BE2C (cell line): ENCODE measurements around the gene ORC1.

Source experiments
- DNase-seq: peaks from one replicate; pipeline ENCODE4 v3.0.0-alpha.2; 2020
- H3K27me3 ChIP-seq: fragments of 250-450 bp; sonication (Bioruptor Pico); 2 replicates; pipeline ENCODE4 v1.5.1; 2020; ENCODE audit warnings: mild to moderate bottlenecking
- H3K36me3 ChIP-seq: fragments of 250-450 bp; sonication (Bioruptor Pico); 2 replicates; pipeline ENCODE4 v1.5.1; 2020; ENCODE audit warnings: mild to moderate bottlenecking
- H3K4me1 ChIP-seq: fragments of 250-450 bp; sonication (Bioruptor Pico); 2 replicates; pipeline ENCODE4 v1.5.1; 2020
- H3K4me3 ChIP-seq: 2 replicates; pipeline ENCODE4 v1.5.1; 2011; ENCODE audit warnings: low read depth, low read length
- H3K9me3 ChIP-seq: fragments of 250-450 bp; sonication (Bioruptor Pico); 2 replicates; pipeline ENCODE4 v1.5.1; 2020
- TF ChIP-seq, protein P1 (sequence below): IDR thresholded peaks from 2 replicates; pipeline ENCODE4 v1.5.1; 2012; ENCODE audit warnings: mild to moderate bottlenecking, low read depth, low read length

ORC1 gene

DNA sequence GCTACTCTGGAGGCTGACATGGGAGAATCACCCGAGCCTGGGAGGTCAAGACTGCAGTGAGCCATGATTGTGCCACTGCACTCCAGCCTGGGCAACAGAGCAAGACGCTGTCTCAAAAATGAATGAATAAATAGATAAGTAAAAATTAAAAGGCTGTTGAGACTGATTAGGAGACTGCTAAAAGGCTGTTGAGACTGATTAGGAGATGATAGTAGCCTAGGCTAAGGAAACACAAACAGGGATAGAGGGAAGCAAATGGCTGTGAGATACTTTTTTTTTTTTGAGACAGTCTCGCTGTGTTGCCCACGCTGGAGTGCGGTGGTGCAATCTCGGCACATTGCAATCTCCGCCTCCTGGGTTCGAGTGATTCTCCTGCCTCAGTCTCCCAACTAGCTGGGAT lies 28.6 kb upstream of the ORC1 start:
- no peaks in the 10 kb centered on the region for H3K9me3 ChIP-seq
- no peaks in the 10 kb centered on the region for H3K27me3 ChIP-seq
- no peak overlapping the region for H3K4me3 ChIP-seq
- peaks cover 3% of the 10 kb centered on the region; the same call in 1 of the 2 replicates for H3K36me3 ChIP-seq
- no peaks in the 10 kb centered on the region; the same call in 1 of the 2 replicates for H3K4me1 ChIP-seq
- DNase-seq, result no peak
- TF ChIP-seq, protein P1, sequence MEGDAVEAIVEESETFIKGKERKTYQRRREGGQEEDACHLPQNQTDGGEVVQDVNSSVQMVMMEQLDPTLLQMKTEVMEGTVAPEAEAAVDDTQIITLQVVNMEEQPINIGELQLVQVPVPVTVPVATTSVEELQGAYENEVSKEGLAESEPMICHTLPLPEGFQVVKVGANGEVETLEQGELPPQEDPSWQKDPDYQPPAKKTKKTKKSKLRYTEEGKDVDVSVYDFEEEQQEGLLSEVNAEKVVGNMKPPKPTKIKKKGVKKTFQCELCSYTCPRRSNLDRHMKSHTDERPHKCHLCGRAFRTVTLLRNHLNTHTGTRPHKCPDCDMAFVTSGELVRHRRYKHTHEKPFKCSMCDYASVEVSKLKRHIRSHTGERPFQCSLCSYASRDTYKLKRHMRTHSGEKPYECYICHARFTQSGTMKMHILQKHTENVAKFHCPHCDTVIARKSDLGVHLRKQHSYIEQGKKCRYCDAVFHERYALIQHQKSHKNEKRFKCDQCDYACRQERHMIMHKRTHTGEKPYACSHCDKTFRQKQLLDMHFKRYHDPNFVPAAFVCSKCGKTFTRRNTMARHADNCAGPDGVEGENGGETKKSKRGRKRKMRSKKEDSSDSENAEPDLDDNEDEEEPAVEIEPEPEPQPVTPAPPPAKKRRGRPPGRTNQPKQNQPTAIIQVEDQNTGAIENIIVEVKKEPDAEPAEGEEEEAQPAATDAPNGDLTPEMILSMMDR, result no peak

DNA sequence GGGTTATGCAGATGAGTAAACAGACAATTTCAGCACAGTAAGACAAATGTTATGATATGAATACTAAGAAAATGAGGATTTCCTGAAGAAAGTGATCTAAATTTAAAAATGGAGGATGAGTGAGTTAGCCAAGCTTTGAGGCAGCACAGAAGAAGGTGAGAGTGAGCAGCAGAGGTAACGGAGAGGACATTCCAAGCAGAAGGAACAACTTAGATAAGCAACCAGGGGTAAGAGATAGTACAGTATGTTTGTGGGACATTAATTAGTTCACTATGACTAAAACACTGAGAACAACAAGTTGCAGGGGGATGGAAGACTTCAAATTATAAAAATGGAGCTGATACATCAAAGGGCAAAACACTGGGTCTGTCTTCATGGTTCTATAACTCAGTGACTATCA lies 22.9 kb upstream of the ORC1 start:
- DNase-seq, result no peak
- TF ChIP-seq, protein P1, result no peak
- Histone ChIP-seq H3K4me3 (no peak overlapping the region), H3K36me3 (peaks cover 3% of the 10 kb centered on the region; the same call in 1 of the 2 replicates), H3K27me3 (no peaks in the 10 kb centered on the region), H3K9me3 (no peaks in the 10 kb centered on the region), H3K4me1 (no peaks in the 10 kb centered on the region; the same call in 1 of the 2 replicates)

DNA sequence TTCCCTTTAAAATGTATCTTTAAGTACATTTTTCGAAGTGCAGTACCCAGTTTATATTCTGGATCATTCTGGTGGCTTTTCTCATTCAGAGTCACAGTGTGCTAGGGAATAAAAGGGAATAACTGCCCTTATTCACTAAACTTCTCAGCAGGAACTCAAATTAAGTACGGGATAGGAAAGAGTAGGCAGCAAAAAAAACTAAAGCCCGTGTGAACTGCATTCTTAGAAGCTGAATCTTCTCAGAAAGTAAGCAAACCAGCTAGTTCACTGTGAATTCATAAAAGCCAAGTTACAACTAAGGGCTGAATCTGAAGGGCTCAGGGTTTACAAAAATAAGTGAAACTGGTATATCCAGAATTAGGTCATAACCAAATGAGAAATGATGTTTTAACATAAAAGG lies 22.1 kb upstream of the ORC1 start:
- Histone ChIP-seq H3K27me3 (no peaks in the 10 kb centered on the region), H3K4me3 (no peak overlapping the region), H3K36me3 (peaks cover 3% of the 10 kb centered on the region; the same call in 1 of the 2 replicates), H3K4me1 (no peaks in the 10 kb centered on the region; the same call in 1 of the 2 replicates), H3K9me3 (no peaks in the 10 kb centered on the region)
- TF ChIP-seq, protein P1, result no peak
- no peak for DNase-seq

DNA sequence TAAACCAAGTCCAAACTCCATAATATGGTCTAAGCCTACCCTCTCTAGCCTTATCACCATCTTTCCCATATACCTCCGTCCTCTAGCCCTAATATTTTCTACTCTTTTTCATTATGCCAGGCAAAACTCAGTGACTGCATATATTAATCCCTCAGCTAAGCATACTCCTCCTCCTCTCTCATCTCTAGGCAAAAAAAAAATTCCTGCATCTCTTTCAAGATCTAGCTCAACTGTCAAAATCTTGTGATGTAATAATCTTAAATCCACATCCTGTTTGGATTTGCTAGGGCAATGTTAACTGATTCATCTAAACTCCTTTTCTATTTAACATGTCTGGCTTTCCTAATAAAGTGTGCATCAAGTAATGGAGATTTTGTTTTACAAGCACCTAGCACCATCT lies 20.6 kb upstream of the ORC1 start:
- H3K4me3 ChIP-seq, result no peak overlapping the region

DNA sequence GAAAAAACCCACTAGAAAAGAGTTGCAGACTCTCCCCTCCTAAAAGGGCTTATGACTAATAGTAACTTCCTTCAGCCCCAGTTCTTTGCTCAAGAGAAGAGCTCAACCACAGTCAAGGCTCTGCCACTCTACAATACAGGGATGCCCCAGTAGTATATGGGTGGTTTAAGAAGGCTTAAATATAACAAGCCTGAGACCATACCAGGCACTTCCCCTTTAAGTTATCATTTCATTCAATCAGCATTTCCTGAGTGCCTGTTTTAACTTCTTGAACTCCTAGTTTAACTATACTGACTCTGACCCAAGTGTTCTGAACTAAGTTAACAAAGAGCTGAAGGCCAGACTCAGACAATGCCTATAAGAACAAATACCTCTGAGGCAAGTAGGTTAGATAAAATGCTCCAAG lies 20.0 kb upstream of the ORC1 start:
- TF ChIP-seq, protein P1, result no peak
- Histone ChIP-seq H3K36me3 (no peaks in the 10 kb centered on the region; the same call in 1 of the 2 replicates), H3K4me3 (no peak overlapping the region), H3K9me3 (no peaks in the 10 kb centered on the region), H3K4me1 (no peaks in the 10 kb centered on the region; the same call in 1 of the 2 replicates), H3K27me3 (no peaks in the 10 kb centered on the region)
- DNase-seq, result no peak

More for the DNA sequence above, 20.6 kb upstream of the ORC1 start:
- Histone ChIP-seq H3K36me3 (no peaks in the 10 kb centered on the region; the same call in 1 of the 2 replicates), H3K9me3 (no peaks in the 10 kb centered on the region), H3K4me1 (no peaks in the 10 kb centered on the region; the same call in 1 of the 2 replicates), H3K27me3 (no peaks in the 10 kb centered on the region)
- DNase-seq, result no peak
- TF ChIP-seq, protein P1, result no peak

DNA sequence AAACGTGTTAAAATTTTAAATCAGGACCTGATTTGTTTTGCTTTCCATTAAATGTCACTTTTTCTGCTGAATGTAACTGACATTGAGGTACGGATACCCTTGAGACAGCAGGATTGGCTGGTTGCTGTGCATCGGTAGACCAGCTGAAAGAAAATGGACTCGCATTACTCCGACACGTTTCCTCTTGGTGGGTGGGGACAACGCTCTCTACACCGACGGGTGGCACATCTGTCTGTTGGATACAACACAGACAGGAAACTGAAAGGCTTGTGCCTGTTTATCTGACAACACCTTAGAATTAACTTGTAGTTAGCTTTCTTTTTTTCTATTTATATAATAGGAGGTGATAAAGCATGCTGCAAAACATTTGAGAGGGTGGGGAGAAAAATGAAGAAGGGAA lies 19.5 kb upstream of the ORC1 start:
- no peak for DNase-seq
- H3K4me1 ChIP-seq, result no peaks in the 10 kb centered on the region; the same call in 1 of the 2 replicates
- H3K27me3 ChIP-seq, result no peaks in the 10 kb centered on the region
- no peak overlapping the region for H3K4me3 ChIP-seq
- H3K36me3 ChIP-seq, result no peaks in the 10 kb centered on the region; the same call in 1 of the 2 replicates
- TF ChIP-seq, protein P1, result no peak
- no peaks in the 10 kb centered on the region for H3K9me3 ChIP-seq
